Adrenal gland (tissue), 12 donors: ENCODE data around the gene TEX13D. TPM values are rescaled to one million over a fixed set of nuclear protein-coding genes. Genes with fewer than 3 reads are reported as not detected.

Experiments
- DNase-seq, 7 donors: peaks; one replicate each; pipeline ENCODE4 v3.0.0-alpha.2; 2019 to 2020
- H3K27ac ChIP-seq, 5 donors: fragments of 200-600 bp; sonication (generic) in 4 of 5; 1 replicate in 3 of 5; 2 replicates in 2 of 5; pipeline versions ENCODE4 v1.5.1 to v1.8.0; 2016 to 2020; ENCODE audit warnings: mild to moderate bottlenecking in 1 of 5
- H3K27me3 ChIP-seq: fragments of 200-600 bp; 2 replicates; pipeline ENCODE4 v1.8.0; 2021
- H3K36me3 ChIP-seq, 2 donors: fragments of 200-600 bp; replicated peaks in 1 of 2; 1 replicate in 1 of 2; 2 replicates in 1 of 2; pipeline versions ENCODE4 v1.5.1 to v1.8.0; 2018 to 2022
- H3K4me1 ChIP-seq, 2 donors: fragments of 200-600 bp; replicated peaks in 1 of 2; 1 replicate in 1 of 2; 2 replicates in 1 of 2; pipeline versions ENCODE4 v1.5.1 to v1.8.0; 2018 to 2021
- H3K4me3 ChIP-seq, 4 donors: fragments of 200-600 bp; sonication (generic) in 3 of 4; one replicate each; pipeline ENCODE4 v1.5.1; 2016 to 2018
- H3K9me3 ChIP-seq, 3 donors: fragments of 200-600 bp; sonication (generic) in 1 of 3; replicated peaks in 1 of 3; 1 replicate in 2 of 3; 2 replicates in 1 of 3; pipeline versions ENCODE4 v1.5.1 to v1.8.0; 2016 to 2021
- POLR2A ChIP-seq, 2 donors: fragments of 450-650 bp; IDR thresholded peaks; one replicate each; pipeline ENCODE4 v1.6.1; 2017; ENCODE audit warnings: antibody characterized with exemption in 2 of 2, mild to moderate bottlenecking in 2 of 2, moderate library complexity in 1 of 2
- WGBS, 4 donors: extraction: QIAGEN DNeasy Blood & Tissue Kit in 2 of 4; methylation state at CpG; one replicate each; pipeline versions ENCODE4 v1.1.5 to v1.1.7; 2013 to 2017; 5-methylcytosine and 5-hydroxymethylcytosine counted together
- intact Hi-C, 2 donors: fragments of 100-400 bp; cut with DNase I; formaldehyde crosslinking; loops; one replicate each; pipeline versions ENCODE4 v1.14.1 to v1.15.0; 2022 to 2023
- polyA plus RNA-seq, 3 donors: library from polyadenylated mRNA; stranded (reverse); fragments of 200-250 nt in 2 of 3; fragments of 350-450 nt in 1 of 3; fragmentation: Illumina TruSeq in 1 of 3; extraction: RNeasy Lipid Tissue Mini Kit (QIAGEN cat#74804) in 1 of 3; gene quantifications; one replicate each; pipeline ENCODE4 v1.2.3, GENCODE V29; 2013 to 2014
- total RNA-seq, 9 donors: library from RNA; depleted of rRNA in 4 of 9; stranded (reverse); fragments of >200 nt in 4 of 9; fragments of 120-200 nt in 1 of 9; fragmentation: NEBNext Ultra II Directional in 1 of 9; extraction: Animal tissue kit (Norgen Biotek cat#: 25700) in 1 of 9; gene quantifications; one replicate each; pipeline versions ENCODE4 v1.1.0 to v1.2.4, GENCODE V29; 2013 to 2023
- TF ChIP-seq, protein P1 (sequence below), 6 experiments: fragments of 450-650 bp in 4 of 6; fragments of 200-600 bp in 2 of 6; sonication (generic) in 1 of 6; IDR thresholded peaks; 1 replicate in 5 of 6; 2 replicates in 1 of 6; pipeline versions ENCODE4 v1.5.1 to v1.8.0; 2016 to 2021; ENCODE audit warnings: antibody characterized with exemption in 6 of 6, mild to moderate bottlenecking in 2 of 6, moderate library complexity in 1 of 6
- donor health status: healthy with polysubstance abuse.
- donor health status: Bipolar disorder and iron deficiency.
- donor health status: DM: yes; HTN: yes; CAD: no.
- donor health status: DM: no; HTN: no; CAD: no.
- donor health status: DM: no; HTN: no; CAD: no.
- donor health status: DM: yes; HTN: yes; CAD: no.

Gene TEX13D
- total and polyA plus RNA-seq, 12 donors = not detected

DNA sequence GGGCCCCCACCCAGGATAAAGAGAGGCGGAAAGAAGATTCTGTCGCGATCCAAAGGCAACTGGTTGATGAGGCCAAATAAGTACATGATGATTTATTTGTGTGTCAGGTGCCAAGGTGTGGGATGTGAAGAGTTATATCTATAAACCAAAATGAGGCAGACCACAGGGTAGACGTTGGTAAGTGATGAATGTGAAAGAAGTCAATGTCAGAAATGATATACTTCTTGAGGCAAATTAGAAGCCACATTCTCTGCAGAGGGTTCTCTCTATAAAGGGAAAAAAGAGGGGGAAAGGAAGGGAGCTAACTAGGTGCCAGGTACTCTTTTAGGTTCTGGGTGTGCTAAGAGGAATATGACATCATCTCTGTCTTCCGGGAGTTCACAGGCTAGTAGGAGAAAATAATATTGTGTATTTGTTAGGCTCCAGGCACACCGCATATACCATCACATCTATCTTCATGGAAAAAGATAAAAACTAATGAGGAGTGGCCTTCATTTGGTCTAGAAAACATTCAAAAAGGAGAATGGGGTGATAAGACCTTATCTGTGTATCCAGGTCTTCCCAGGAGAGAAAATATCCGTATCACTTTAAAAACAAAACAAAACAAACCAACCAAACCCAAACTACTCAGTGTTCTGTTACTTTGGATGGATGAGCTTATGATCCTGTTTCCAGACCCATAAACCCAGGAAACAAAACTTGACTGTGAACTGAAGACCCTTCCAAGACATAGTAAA, 9.1 kb downstream of the TEX13D start:
- DNase-seq = no peak
- no peak overlapping the region for H3K4me3 ChIP-seq
- H3K27me3 ChIP-seq = peaks cover 6% of the 10 kb centered on the region
- 43 to 65% (median 53%) methylated on average over 7 of the region's 7 CpGs for WGBS, 4 donors
- intact Hi-C loops = no loop called here
- TF ChIP-seq, protein P1, sequence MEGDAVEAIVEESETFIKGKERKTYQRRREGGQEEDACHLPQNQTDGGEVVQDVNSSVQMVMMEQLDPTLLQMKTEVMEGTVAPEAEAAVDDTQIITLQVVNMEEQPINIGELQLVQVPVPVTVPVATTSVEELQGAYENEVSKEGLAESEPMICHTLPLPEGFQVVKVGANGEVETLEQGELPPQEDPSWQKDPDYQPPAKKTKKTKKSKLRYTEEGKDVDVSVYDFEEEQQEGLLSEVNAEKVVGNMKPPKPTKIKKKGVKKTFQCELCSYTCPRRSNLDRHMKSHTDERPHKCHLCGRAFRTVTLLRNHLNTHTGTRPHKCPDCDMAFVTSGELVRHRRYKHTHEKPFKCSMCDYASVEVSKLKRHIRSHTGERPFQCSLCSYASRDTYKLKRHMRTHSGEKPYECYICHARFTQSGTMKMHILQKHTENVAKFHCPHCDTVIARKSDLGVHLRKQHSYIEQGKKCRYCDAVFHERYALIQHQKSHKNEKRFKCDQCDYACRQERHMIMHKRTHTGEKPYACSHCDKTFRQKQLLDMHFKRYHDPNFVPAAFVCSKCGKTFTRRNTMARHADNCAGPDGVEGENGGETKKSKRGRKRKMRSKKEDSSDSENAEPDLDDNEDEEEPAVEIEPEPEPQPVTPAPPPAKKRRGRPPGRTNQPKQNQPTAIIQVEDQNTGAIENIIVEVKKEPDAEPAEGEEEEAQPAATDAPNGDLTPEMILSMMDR (IDR thresholded peaks at IDR 0.05) = no peak
- no peak for TF ChIP-seq POLR2A (IDR thresholded peaks at IDR 0.05)
- no peaks in the 10 kb centered on the region for H3K36me3 ChIP-seq
- H3K4me1 ChIP-seq = no peaks in the 10 kb centered on the region
- no peak overlapping the region for H3K27ac ChIP-seq
- H3K9me3 ChIP-seq = no peaks in the 10 kb centered on the region

DNA sequence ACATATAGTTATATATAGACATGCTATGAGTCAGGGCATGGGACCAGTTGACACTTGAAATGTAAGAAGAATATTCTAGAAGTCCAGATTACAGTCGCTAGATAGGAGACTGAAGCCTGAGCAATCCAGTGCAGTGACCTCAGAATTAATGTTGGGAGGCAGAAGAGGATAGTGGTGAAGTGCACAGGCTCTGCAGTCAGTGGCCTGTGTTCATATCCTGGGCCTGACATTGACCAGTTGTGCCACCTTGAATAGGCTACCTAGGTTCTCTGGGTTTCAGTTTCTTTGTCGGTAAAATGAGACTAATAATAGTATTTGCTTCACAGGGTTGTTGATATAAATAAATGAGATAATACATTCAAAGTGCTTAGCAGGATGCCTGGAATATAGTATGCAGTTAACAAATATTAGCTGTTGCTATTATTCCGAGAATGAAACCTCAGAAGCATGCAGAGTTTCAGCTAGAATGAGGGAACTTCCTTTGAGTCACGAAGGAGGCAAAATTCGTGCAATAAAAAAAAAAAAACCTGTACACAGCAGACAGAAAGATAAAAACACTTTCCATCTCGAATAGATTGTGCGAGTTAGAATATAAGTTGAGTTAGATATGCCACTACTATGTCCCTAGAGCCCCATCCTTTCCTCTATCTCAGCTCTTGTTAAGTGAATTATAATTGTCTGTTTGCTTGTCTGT, 9.9 kb downstream of the TEX13D start:
- DNase-seq = no peak
- intact Hi-C loops = no loop called here
- H3K4me1 ChIP-seq = no peaks in the 10 kb centered on the region
- peaks cover 6% of the 10 kb centered on the region for H3K27me3 ChIP-seq
- no peak overlapping the region for H3K27ac ChIP-seq
- H3K4me3 ChIP-seq = no peak overlapping the region
- H3K9me3 ChIP-seq = no peaks in the 10 kb centered on the region
- TF ChIP-seq POLR2A (IDR thresholded peaks at IDR 0.05) = no peak
- TF ChIP-seq, protein P1 (IDR thresholded peaks at IDR 0.05) = no peak
- H3K36me3 ChIP-seq = no peaks in the 10 kb centered on the region
- 53 to 72% (median 63%) methylated on average over 7 of the region's 7 CpGs for WGBS, 4 donors

DNA sequence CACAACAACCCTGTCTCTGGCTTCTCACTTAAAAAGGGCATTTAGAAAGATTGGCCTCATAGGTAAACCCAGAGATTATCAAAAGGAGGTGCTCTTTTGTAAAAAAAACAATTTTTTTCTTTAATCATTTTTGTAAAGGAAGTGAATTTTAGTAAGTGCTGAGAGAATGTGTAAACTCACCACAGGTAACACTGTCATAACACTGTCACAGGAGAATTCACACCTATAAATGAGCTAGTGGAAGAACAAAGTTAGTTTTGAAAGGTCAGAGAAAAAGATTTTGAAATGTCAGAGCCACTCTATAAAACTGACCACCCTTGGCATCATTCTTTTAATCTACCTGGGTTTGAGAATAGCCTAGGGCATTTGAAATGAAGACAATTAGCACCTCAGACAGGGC, 10.6 kb downstream of the TEX13D start:
- Histone ChIP-seq H3K36me3 (no peaks in the 10 kb centered on the region), H3K27me3 (peaks cover 6% of the 10 kb centered on the region), H3K4me3 (no peak overlapping the region), H3K9me3 (no peaks in the 10 kb centered on the region), H3K27ac (no peak overlapping the region), H3K4me1 (no peaks in the 10 kb centered on the region)
- no peak for TF ChIP-seq POLR2A (IDR thresholded peaks at IDR 0.05)
- TF ChIP-seq, protein P1 (IDR thresholded peaks at IDR 0.05) = no peak
- no peak for DNase-seq
- intact Hi-C loops = no loop called here

DNA sequence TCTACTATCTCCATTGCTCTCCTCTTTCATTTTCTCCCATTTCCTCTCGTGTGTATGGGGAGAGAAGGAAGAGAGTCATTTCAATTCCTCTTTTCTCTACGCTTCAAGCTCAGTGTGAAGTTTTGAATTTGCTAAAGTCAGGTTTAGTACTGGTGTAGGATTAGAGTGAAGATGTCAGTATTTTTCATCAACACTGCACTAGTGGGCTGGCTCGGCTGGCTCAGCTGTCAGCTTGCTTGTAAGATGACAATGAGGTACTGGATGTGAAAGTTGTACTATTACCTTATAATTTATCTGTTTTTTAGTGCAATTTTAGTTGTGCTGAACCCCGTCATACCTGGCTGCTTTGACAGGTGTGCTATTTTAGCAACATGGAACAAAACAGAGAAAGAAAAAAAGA, 11.8 kb downstream of the TEX13D start:
- H3K4me3 ChIP-seq = no peak overlapping the region
- TF ChIP-seq, protein P1 (IDR thresholded peaks at IDR 0.05) = no peak
- TF ChIP-seq POLR2A (IDR thresholded peaks at IDR 0.05) = no peak
- no peak for DNase-seq
- 50 to 59% (median 53%) methylated on average over 4 of the region's 4 CpGs for WGBS, 4 donors
- no peaks in the 10 kb centered on the region for H3K9me3 ChIP-seq
- H3K27ac ChIP-seq = no peak overlapping the region
- H3K4me1 ChIP-seq = no peaks in the 10 kb centered on the region
- intact Hi-C loops = no loop called here
- H3K36me3 ChIP-seq = no peaks in the 10 kb centered on the region
- H3K27me3 ChIP-seq = no peaks in the 10 kb centered on the region
